GM12875 (cell line): Measurements from ENCODE around the gene WDPCP.
"Not testable (repeated sequence)": the region's sequence is repeated elsewhere in the genome, so short reads cannot be mapped to it uniquely, and the experiment has no call there.

Experiments used
- H3K4me3 ChIP-seq: one replicate; pipeline ENCODE4 v1.5.1; 2011; ENCODE audit warnings: low read depth, low read length, control low read depth
- TF ChIP-seq, protein P1 (sequence below): IDR thresholded peaks from 2 replicates; pipeline ENCODE4 v1.5.1; 2011; ENCODE audit warnings: low read depth, mild to moderate bottlenecking, control low read depth, inconsistent platforms, low read length, moderate library complexity, borderline replicate concordance; ENCODE audit not compliant: insufficient read depth

Gene WDPCP

GRCh38 chr2:63399156-63399555, 189.1 kb downstream of the WDPCP start:
- TF ChIP-seq, protein P1, sequence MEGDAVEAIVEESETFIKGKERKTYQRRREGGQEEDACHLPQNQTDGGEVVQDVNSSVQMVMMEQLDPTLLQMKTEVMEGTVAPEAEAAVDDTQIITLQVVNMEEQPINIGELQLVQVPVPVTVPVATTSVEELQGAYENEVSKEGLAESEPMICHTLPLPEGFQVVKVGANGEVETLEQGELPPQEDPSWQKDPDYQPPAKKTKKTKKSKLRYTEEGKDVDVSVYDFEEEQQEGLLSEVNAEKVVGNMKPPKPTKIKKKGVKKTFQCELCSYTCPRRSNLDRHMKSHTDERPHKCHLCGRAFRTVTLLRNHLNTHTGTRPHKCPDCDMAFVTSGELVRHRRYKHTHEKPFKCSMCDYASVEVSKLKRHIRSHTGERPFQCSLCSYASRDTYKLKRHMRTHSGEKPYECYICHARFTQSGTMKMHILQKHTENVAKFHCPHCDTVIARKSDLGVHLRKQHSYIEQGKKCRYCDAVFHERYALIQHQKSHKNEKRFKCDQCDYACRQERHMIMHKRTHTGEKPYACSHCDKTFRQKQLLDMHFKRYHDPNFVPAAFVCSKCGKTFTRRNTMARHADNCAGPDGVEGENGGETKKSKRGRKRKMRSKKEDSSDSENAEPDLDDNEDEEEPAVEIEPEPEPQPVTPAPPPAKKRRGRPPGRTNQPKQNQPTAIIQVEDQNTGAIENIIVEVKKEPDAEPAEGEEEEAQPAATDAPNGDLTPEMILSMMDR = no peak
- H3K4me3 ChIP-seq = no peak overlapping the region

GRCh38 chr2:63379451-63379850, 208.8 kb downstream of the WDPCP start:
- H3K4me3 ChIP-seq = no peak overlapping the region
- TF ChIP-seq, protein P1 = no peak

DNA sequence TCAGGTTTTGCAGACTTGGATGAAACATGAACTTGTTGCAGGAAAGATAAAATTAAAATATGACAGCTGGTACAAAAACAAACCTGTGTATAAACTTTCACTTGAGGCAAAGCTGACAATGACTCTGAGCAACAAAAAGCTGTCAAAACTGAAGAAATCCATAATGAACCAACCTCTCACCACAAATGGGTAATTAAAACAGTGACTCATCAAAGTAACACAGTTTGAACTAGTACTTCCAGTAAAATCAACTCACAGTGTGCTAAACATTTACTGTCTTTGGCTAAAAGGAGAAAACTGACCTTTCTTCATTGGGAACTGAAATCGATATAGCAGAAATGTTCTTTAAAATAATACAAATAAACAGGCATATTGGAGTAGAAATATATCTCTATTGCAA, 209.7 kb downstream of the WDPCP start:
- H3K4me3 ChIP-seq = no peak overlapping the region
- TF ChIP-seq, protein P1 = no peak

- TF ChIP-seq, protein P1 = no peak
These were observed 213.9 kb downstream of the WDPCP start for GRCh38 chr2:63374341-63374740.

DNA sequence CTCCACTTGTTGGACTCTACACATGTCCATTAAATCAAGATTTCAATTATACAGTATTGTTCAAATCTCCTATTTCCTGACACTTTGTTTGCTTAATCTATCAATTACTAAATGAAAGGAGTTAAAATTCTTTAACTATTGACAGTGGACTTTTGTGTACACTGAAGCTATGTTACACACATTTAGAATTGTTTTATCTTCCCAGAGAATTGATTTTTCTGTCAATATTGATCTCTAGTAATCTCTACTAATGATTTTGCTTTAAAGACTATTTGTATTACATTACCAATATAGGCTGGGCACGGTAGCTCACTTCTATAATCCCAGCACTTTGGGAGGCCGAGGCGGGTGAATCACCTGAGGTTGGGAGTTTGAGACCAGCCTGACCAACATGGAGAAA, 215.7 kb downstream of the WDPCP start:
- TF ChIP-seq, protein P1 = no peak
- H3K4me3 ChIP-seq = no peak overlapping the region

More at GRCh38 chr2:63374341-63374740, 213.9 kb downstream of the WDPCP start:
- no peak overlapping the region for H3K4me3 ChIP-seq

DNA sequence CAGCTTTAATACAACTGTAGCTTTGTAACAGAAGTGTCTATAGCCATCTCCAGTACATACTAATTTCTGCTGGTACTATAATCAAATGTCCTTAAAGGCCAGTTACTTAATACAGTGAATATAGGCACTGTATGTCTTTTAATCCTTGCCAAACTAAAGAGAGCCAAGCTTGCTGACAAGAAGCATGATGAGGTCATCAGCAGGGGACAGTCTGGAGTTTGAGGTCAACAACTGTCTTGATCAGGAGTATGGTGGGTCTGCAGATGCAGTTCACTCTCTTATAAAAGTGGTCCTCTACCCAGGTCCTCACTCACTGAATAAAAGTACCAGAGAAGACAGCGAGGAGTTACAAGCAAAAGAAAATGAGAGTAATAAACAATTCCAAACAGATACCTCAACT, 219.1 kb downstream of the WDPCP start:
- TF ChIP-seq, protein P1 = no peak
- H3K4me3 ChIP-seq = no peak overlapping the region

DNA sequence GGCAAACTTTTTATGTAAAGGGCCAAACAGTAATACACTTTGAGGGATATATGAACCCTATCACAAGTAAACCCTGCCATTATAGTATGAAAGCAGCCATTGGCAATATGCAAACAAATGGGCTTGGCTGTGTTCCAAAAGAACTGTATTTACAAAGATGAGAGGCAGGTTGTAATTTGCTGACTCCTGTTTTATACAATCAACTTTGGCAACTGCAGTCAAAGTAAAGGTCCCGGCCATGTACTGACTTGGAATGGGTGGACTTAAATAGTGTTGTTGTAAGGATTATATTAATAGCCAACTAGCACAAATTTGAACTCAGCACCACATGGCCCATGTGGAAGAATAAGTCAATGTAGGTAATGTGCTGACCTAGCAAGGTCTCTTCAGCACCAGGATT, 223.4 kb downstream of the WDPCP start:
- TF ChIP-seq, protein P1 = no peak
- no peak overlapping the region for H3K4me3 ChIP-seq

- not testable (repeated sequence) for H3K4me3 ChIP-seq
These were observed 230.6 kb downstream of the WDPCP start for GRCh38 chr2:63357722-63358121.
